Measurements from ENCODE around the gene VAMP4. TPM values are rescaled to one million over a fixed set of nuclear protein-coding genes. Genes with fewer than 3 reads are reported as not detected.

The VAMP4 gene
- total RNA-seq, 1 experiment from 2014 or later = 4.2 TPM

DNA sequence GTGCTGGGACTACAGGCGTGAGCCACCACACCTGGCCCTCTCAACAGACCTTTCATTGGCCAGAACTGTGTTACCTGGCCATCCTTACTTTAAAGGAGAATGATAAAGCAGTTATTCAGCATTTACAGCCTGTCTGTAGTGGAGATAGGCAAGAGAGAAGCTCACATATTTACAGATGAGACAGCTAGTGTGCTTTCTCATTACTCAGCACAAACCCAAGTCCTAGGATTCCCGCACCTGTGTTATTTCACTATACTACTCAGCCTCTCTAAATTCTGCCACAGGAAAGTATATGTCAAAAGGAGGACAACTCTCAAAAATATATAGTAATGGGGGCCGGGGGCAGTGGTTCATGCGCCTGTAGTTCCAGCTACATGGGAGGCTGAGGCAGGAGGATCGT, 73.5 kb downstream of the VAMP4 start:
- Histone ChIP-seq H2BK120ac (ENCODE audit: low read depth, low read length, poor library complexity, severe bottlenecking) (no peak overlapping the region), H2BK20ac (ENCODE audit: low read depth, low read length, poor library complexity, severe bottlenecking) (no peak overlapping the region), H4K5ac (ENCODE audit: insufficient read length, low read depth, low read length) (no peak overlapping the region), H3K14ac (ENCODE audit: insufficient read depth, low read length) (no peak overlapping the region), H2BK15ac (ENCODE audit: low read depth, low read length) (no peak overlapping the region), H3K27ac (ENCODE audit: insufficient read length, low read depth, low read length) (no peak overlapping the region), H3K4me2 (ENCODE audit: insufficient read depth, insufficient read length, low read length) (no peak overlapping the region), H3T11ph (ENCODE audit: low read length) (no peak overlapping the region), H3K9me3 (ENCODE audit: control insufficient read depth, low read depth, low read length) (no peaks in the 10 kb centered on the region), H3K79me1 (ENCODE audit: insufficient read depth, low read depth, low read length, poor library complexity, severe bottlenecking) (no peaks in the 10 kb centered on the region), H2AK5ac (ENCODE audit: insufficient read length, low read length) (no peak overlapping the region), H3K23ac (ENCODE audit: insufficient read length, low read depth, low read length) (no peak overlapping the region), H3K79me2 (ENCODE audit: insufficient read depth, low read length) (no peaks in the 10 kb centered on the region), H4K91ac (ENCODE audit: insufficient read length, low read depth, low read length) (no peak overlapping the region), H3K23me2 (ENCODE audit: insufficient read length, low read depth, low read length, poor library complexity, severe bottlenecking) (no peaks in the 10 kb centered on the region), H2BK12ac (ENCODE audit: insufficient read length, low read depth, low read length) (no peak overlapping the region), H3K4ac (ENCODE audit: low read depth, low read length) (no peak overlapping the region), H2AFZ (ENCODE audit: low read length) (no peak overlapping the region), H3K56ac (ENCODE audit: insufficient read length, low read depth, low read length) (no peak overlapping the region), H2BK5ac (ENCODE audit: insufficient read length, low read length) (no peak overlapping the region), H4K20me1 (ENCODE audit: control insufficient read depth, insufficient read depth, insufficient read length) (no peaks in the 10 kb centered on the region), H3K4me1 (ENCODE audit: insufficient read depth, low read length) (no peaks in the 10 kb centered on the region), H3K18ac (ENCODE audit: insufficient read length, low read depth, low read length) (no peak overlapping the region), H3K27me3 (ENCODE audit: insufficient read depth, low read length) (no peaks in the 10 kb centered on the region), H3K9ac (ENCODE audit: extremely low read depth, insufficient read length, low read length) (no peak overlapping the region), H4K8ac (replicated peaks; ENCODE audit: insufficient read length, low read depth, low read length) (no peak overlapping the region)
- no peaks in the 10 kb centered on the region; a peak in 1 of 5 replicates for H3K9me3 Mint-ChIP-seq
- no peak overlapping the region for H3K27ac Mint-ChIP-seq
- WGBS (ENCODE audit: extremely low coverage, insufficient read length, low lambda C conversion rate) = no CpG with 5 or more reads among the region's 5 CpGs
- H3K36me3 Mint-ChIP-seq (ENCODE audit: insufficient read depth in 1 of 3, low read depth in 3 of 3) = no peaks in the 10 kb centered on the region
- no peak overlapping the region for H3K4me3 Mint-ChIP-seq
- no peaks in the 10 kb centered on the region for H3K27me3 Mint-ChIP-seq (ENCODE audit: low read depth)
- peaks cover 4 to 8% of the 10 kb centered on the region in 2 experiments; a peak in 3 of 4 replicates for H3K4me1 Mint-ChIP-seq
- TF ChIP-seq, protein P1, sequence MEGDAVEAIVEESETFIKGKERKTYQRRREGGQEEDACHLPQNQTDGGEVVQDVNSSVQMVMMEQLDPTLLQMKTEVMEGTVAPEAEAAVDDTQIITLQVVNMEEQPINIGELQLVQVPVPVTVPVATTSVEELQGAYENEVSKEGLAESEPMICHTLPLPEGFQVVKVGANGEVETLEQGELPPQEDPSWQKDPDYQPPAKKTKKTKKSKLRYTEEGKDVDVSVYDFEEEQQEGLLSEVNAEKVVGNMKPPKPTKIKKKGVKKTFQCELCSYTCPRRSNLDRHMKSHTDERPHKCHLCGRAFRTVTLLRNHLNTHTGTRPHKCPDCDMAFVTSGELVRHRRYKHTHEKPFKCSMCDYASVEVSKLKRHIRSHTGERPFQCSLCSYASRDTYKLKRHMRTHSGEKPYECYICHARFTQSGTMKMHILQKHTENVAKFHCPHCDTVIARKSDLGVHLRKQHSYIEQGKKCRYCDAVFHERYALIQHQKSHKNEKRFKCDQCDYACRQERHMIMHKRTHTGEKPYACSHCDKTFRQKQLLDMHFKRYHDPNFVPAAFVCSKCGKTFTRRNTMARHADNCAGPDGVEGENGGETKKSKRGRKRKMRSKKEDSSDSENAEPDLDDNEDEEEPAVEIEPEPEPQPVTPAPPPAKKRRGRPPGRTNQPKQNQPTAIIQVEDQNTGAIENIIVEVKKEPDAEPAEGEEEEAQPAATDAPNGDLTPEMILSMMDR (conservative IDR thresholded peaks at IDR 0.05) = no peak
- no peak for DNase-seq
